ENCODE results near the gene DLG2.

DNA sequence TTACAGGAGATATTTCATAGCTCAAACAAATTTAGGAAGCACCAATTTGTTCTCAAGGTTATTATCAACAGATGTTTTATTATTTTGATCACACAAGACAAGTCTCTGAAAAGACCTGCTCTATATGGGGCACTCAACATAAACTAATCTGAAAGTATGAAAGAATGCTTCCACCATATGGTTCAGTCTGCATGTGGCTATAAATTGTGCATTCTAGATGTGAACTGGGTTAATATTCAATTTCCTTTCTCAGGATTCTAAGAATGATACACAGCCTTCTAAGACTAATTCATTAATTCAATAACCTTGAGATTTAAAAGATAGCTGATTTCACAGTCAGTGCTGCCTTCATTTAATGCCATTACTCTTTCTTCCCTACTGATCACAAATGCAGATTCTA is 1489.6 kb downstream of the DLG2 start:
- TF ChIP-seq, protein P1, sequence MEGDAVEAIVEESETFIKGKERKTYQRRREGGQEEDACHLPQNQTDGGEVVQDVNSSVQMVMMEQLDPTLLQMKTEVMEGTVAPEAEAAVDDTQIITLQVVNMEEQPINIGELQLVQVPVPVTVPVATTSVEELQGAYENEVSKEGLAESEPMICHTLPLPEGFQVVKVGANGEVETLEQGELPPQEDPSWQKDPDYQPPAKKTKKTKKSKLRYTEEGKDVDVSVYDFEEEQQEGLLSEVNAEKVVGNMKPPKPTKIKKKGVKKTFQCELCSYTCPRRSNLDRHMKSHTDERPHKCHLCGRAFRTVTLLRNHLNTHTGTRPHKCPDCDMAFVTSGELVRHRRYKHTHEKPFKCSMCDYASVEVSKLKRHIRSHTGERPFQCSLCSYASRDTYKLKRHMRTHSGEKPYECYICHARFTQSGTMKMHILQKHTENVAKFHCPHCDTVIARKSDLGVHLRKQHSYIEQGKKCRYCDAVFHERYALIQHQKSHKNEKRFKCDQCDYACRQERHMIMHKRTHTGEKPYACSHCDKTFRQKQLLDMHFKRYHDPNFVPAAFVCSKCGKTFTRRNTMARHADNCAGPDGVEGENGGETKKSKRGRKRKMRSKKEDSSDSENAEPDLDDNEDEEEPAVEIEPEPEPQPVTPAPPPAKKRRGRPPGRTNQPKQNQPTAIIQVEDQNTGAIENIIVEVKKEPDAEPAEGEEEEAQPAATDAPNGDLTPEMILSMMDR (IDR thresholded peaks at IDR 0.05): no peak
- TF ChIP-seq POLR2A (IDR thresholded peaks at IDR 0.05): no peak

Measured in suprapubic skin (tissue), 3 donors.